NK-92 treated with Interleukin-12 subunit alpha and Interleukin-12 subunit beta, amount 100 ng/mL, for 24 hours (cell line): Measurements from ENCODE around the gene ITPR1.

Experiments
- DNase-seq: peaks from one replicate; lab custom pipeline; 2025; lab: John Stamatoyannopoulos, UW

The ITPR1 gene

GRCh38 chr3:4855676-4856075 is 362.5 kb downstream of the ITPR1 start:
- DNase-seq = no peak

- DNase-seq = no peak
Measured at GRCh38 chr3:4856136-4856535, 363.0 kb downstream of the ITPR1 start.

- DNase-seq = no peak
Measured at GRCh38 chr3:4856564-4856963, 363.4 kb downstream of the ITPR1 start.

- no peak for DNase-seq
Measured at GRCh38 chr3:4856986-4857385, 363.8 kb downstream of the ITPR1 start.

GRCh38 chr3:4859788-4860187 is 366.6 kb downstream of the ITPR1 start:
- no peak for DNase-seq

- no peak for DNase-seq
Measured at GRCh38 chr3:4862973-4863372, 369.8 kb downstream of the ITPR1 start.

- DNase-seq = no peak
Measured at GRCh38 chr3:4864503-4864902, 371.4 kb downstream of the ITPR1 start.

- DNase-seq = no peak
Measured at GRCh38 chr3:4865714-4866113, 372.6 kb downstream of the ITPR1 start.

- DNase-seq = no peak
Measured at GRCh38 chr3:4866866-4867265, 373.7 kb downstream of the ITPR1 start.

GRCh38 chr3:4877173-4877787 is 384.1 kb downstream of the ITPR1 start:
- DNase-seq = no peak

GRCh38 chr3:4880850-4881249 is 387.7 kb downstream of the ITPR1 start:
- DNase-seq = no peak

GRCh38 chr3:4882548-4882947 is 389.4 kb downstream of the ITPR1 start:
- DNase-seq = no peak

GRCh38 chr3:4883011-4883410 is 389.9 kb downstream of the ITPR1 start:
- DNase-seq = no peak

- DNase-seq = no peak
Measured at GRCh38 chr3:4884888-4885287, 391.7 kb downstream of the ITPR1 start.

- DNase-seq = no peak
Measured at GRCh38 chr3:4885316-4885715, 392.2 kb downstream of the ITPR1 start.

- no peak for DNase-seq
Measured at GRCh38 chr3:4886448-4886847, 393.3 kb downstream of the ITPR1 start.

GRCh38 chr3:4887177-4887576 is 394.0 kb downstream of the ITPR1 start:
- no peak for DNase-seq

GRCh38 chr3:4888913-4889846 is 396.0 kb downstream of the ITPR1 start:
- peak; percentile 22 for DNase-seq

GRCh38 chr3:4889896-4890295 is 396.7 kb downstream of the ITPR1 start:
- no peak for DNase-seq

- DNase-seq = no peak
Measured at GRCh38 chr3:4894891-4895530, 401.9 kb downstream of the ITPR1 start.

- DNase-seq = no peak
Measured at GRCh38 chr3:4895838-4896237, 402.7 kb downstream of the ITPR1 start.
